Endothelial cell of umbilical vein (primary cell): ENCODE data around the gene C10orf105.

Source experiments
- EZH2 ChIP-seq: IDR thresholded peaks from 2 replicates; pipeline ENCODE4 v1.6.1; 2012; ENCODE audit warnings: borderline replicate concordance, low read depth, mild to moderate bottlenecking, moderate library complexity, low read length, inconsistent platforms; ENCODE audit not compliant: severe bottlenecking
- TF ChIP-seq, protein P1 (sequence below), 2 donors: IDR thresholded peaks; 1 replicate in 1 of 2; 2 replicates in 1 of 2; pipeline ENCODE4 v1.5.1; 2011; ENCODE audit warnings: low read length in 2 of 2, mild to moderate bottlenecking in 2 of 2, moderate library complexity in 2 of 2, control low read depth in 1 of 2, inconsistent platforms in 1 of 2, low read depth in 1 of 2; ENCODE audit not compliant: insufficient read depth in 1 of 2; ENCODE audit errors: extremely low read depth in 1 of 2
- TF ChIP-seq, protein P2 (sequence below): IDR thresholded peaks from 2 replicates; pipeline ENCODE4 v1.6.1; 2011; ENCODE audit not compliant: insufficient read depth, insufficient read length

DNA sequence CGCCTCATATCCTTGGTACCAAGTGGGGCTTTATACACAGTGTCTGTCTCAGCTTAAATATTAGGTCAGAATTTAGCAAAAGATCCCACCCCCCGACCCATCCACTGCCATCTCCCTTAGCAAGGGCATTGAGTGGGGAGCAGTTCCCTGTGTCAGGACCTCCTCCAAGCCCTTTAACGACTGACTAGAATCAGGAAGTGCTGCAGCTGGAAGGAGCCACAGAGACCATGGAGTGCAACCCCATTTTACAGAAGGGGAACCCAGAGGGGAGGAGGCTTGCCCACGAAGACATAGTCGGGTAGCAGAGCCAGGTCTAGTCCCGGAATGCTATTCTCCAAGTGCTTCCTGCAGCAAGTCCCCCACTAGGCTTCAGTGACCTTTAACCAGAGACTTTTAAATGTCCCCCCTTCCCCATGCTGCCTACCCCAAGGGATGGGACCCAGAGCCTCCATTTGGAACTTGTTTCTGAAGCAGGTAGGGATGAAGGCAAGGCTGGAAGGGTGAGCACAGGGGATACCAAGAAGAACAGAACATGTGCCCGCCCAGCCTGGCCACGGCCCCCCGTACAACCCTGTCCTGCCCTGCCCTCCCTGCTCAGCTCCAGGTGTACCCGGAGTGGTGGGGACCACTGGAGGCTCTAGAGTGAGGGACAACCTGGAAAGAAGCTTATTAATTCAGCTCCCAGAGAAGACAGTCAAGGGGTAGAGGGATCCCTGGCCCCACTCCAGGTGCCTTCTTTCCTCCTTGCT is 41.3 kb downstream of the C10orf105 start:
- TF ChIP-seq, protein P1, sequence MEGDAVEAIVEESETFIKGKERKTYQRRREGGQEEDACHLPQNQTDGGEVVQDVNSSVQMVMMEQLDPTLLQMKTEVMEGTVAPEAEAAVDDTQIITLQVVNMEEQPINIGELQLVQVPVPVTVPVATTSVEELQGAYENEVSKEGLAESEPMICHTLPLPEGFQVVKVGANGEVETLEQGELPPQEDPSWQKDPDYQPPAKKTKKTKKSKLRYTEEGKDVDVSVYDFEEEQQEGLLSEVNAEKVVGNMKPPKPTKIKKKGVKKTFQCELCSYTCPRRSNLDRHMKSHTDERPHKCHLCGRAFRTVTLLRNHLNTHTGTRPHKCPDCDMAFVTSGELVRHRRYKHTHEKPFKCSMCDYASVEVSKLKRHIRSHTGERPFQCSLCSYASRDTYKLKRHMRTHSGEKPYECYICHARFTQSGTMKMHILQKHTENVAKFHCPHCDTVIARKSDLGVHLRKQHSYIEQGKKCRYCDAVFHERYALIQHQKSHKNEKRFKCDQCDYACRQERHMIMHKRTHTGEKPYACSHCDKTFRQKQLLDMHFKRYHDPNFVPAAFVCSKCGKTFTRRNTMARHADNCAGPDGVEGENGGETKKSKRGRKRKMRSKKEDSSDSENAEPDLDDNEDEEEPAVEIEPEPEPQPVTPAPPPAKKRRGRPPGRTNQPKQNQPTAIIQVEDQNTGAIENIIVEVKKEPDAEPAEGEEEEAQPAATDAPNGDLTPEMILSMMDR (IDR thresholded peaks at IDR 0.05; ENCODE audit: extremely low read depth in 1 of 2, insufficient read depth in 1 of 2, low read depth in 1 of 2, low read length in 2 of 2) = no peak
- TF ChIP-seq, protein P2, sequence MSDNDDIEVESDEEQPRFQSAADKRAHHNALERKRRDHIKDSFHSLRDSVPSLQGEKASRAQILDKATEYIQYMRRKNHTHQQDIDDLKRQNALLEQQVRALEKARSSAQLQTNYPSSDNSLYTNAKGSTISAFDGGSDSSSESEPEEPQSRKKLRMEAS = no peak
- no peak for TF ChIP-seq EZH2
